MM.1S (cell line): ENCODE data around the gene MSLN.

ENCODE experiments used
- CTCF ChIP-seq: fragments of 300-600 bp; sonication (generic); IDR thresholded peaks from 2 replicates; pipeline ENCODE4 v1.5.1; 2016; ENCODE audit warnings: antibody characterized with exemption, low read length, mixed read lengths
- EZH2phosphoT487 ChIP-seq: fragments of 300-600 bp; sonication (generic); IDR thresholded peaks from 2 replicates; pipeline ENCODE4 v1.6.1; 2018; ENCODE audit warnings: antibody characterized with exemption, low read length

GRCh38 chr16:789191-789850, 28.8 kb downstream of the MSLN start:
- TF ChIP-seq EZH2phosphoT487 (no peak), CTCF (no peak)
